Measurements from ENCODE around the gene JAM3. TPM values are rescaled to one million over a fixed set of nuclear protein-coding genes. Genes with fewer than 3 reads are reported as not detected.

JAM3 gene
- total RNA-seq, 1 experiment from 2014 or later, result 36.5 TPM

DNA sequence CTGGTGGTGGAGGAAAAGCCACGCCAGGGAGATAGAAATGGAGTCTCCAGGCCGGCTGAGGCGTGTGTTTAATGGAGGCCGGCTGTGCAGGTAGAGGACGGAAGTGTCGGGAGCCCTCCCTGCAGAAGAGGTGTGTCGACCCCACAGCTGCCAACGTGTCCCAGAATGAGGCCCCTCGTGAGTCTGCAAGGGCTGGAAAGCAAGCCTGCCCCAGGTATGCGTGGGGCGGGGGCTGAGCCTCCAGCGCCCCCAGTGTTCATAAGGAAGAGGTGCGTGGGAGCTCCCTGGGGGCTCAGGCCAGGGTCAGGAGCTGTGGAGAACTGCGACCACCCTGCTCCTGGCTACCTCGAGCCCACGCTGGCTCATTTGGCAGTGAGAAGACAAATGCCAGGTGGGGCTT, 38.0 kb upstream of the JAM3 start:
- Histone ChIP-seq H4K5ac (ENCODE audit: insufficient read length, low read depth, low read length) (no peak overlapping the region), H2BK5ac (ENCODE audit: insufficient read length, low read length) (no peak overlapping the region), H3K9me3 (ENCODE audit: control insufficient read depth, low read depth, low read length) (no peaks in the 10 kb centered on the region), H3K4ac (ENCODE audit: low read depth, low read length) (no peak overlapping the region), H3K27me3 (ENCODE audit: insufficient read depth, low read length) (no peaks in the 10 kb centered on the region), H2AFZ (ENCODE audit: low read length) (no peak overlapping the region), H3K18ac (ENCODE audit: insufficient read length, low read depth, low read length) (peak overlapping the region; percentile 11), H4K8ac (replicated peaks; ENCODE audit: insufficient read length, low read depth, low read length) (no peak overlapping the region), H3K79me2 (ENCODE audit: insufficient read depth, low read length) (no peaks in the 10 kb centered on the region), H2BK20ac (ENCODE audit: low read depth, low read length, poor library complexity, severe bottlenecking) (no peak overlapping the region), H2AK5ac (ENCODE audit: insufficient read length, low read length) (no peak overlapping the region), H3T11ph (ENCODE audit: low read length) (no peak overlapping the region), H4K91ac (ENCODE audit: insufficient read length, low read depth, low read length) (no peak overlapping the region), H3K23me2 (ENCODE audit: insufficient read length, low read depth, low read length, poor library complexity, severe bottlenecking) (no peaks in the 10 kb centered on the region), H4K20me1 (ENCODE audit: control insufficient read depth, insufficient read depth, insufficient read length) (no peaks in the 10 kb centered on the region), H3K9ac (ENCODE audit: extremely low read depth, insufficient read length, low read length) (no peak overlapping the region), H3K4me1 (ENCODE audit: insufficient read depth, low read length) (0 out of 2 replicates have a peak, but pooled peaks cover 3% of the 10 kb centered on the region), H3K56ac (ENCODE audit: insufficient read length, low read depth, low read length) (no peak overlapping the region), H3K23ac (ENCODE audit: insufficient read length, low read depth, low read length) (no peak overlapping the region), H3K27ac (ENCODE audit: insufficient read length, low read depth, low read length) (no peak overlapping the region), H2BK12ac (ENCODE audit: insufficient read length, low read depth, low read length) (no peak overlapping the region), H3K4me2 (ENCODE audit: insufficient read depth, insufficient read length, low read length) (no peak overlapping the region), H3K79me1 (ENCODE audit: insufficient read depth, low read depth, low read length, poor library complexity, severe bottlenecking) (no peaks in the 10 kb centered on the region), H2BK120ac (ENCODE audit: low read depth, low read length, poor library complexity, severe bottlenecking) (no peak overlapping the region), H3K14ac (ENCODE audit: insufficient read depth, low read length) (no peak overlapping the region), H2BK15ac (ENCODE audit: low read depth, low read length) (no peak overlapping the region)
- H3K4me3 Mint-ChIP-seq, result no peak overlapping the region; a peak in 1 of 5 replicates
- H3K9me3 Mint-ChIP-seq, result no peaks in the 10 kb centered on the region
- H3K36me3 Mint-ChIP-seq (ENCODE audit: insufficient read depth in 1 of 3, low read depth in 3 of 3), result peaks cover 0 to 6% (median 2%) of the 10 kb centered on the region in 3 experiments; a peak in 4 of 7 replicates
- no peak for DNase-seq
- H3K27me3 Mint-ChIP-seq (ENCODE audit: low read depth), result peaks cover 60% of the 10 kb centered on the region
- H3K27ac Mint-ChIP-seq, result no peak overlapping the region; a peak in 1 of 7 replicates
- peaks cover 35 to 48% of the 10 kb centered on the region in 2 experiments for H3K4me1 Mint-ChIP-seq
- TF ChIP-seq, protein P1, sequence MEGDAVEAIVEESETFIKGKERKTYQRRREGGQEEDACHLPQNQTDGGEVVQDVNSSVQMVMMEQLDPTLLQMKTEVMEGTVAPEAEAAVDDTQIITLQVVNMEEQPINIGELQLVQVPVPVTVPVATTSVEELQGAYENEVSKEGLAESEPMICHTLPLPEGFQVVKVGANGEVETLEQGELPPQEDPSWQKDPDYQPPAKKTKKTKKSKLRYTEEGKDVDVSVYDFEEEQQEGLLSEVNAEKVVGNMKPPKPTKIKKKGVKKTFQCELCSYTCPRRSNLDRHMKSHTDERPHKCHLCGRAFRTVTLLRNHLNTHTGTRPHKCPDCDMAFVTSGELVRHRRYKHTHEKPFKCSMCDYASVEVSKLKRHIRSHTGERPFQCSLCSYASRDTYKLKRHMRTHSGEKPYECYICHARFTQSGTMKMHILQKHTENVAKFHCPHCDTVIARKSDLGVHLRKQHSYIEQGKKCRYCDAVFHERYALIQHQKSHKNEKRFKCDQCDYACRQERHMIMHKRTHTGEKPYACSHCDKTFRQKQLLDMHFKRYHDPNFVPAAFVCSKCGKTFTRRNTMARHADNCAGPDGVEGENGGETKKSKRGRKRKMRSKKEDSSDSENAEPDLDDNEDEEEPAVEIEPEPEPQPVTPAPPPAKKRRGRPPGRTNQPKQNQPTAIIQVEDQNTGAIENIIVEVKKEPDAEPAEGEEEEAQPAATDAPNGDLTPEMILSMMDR (conservative IDR thresholded peaks at IDR 0.05), result peak; percentile 75
- no CpG with 5 or more reads among the region's 16 CpGs for WGBS (ENCODE audit: extremely low coverage, insufficient read length, low lambda C conversion rate)

Data from H9 (cell line).